HepG2 (cell line): ENCODE measurements around the gene DPP6. TPM values are rescaled to one million over a fixed set of nuclear protein-coding genes. Genes with fewer than 3 reads are reported as not detected.
A peak's percentile ranks its signal among the peaks of the same experiment; 100 is the strongest.

Experiments
- GABPB1 ChIP-seq: IDR thresholded peaks from 2 replicates; pipeline ENCODE4 v1.6.1; 2016; ENCODE audit warnings: mild to moderate bottlenecking, missing genetic modification reagents, moderate library complexity, missing compliant biosample characterization
- STAG1 ChIP-seq: sonication (generic); formaldehyde crosslinking; IDR thresholded peaks from 2 replicates; pipeline ENCODE4 v1.4.0; 2020; ENCODE audit warnings: missing genetic modification reagents
- ZFP82 ChIP-seq: sonication (generic); formaldehyde crosslinking; IDR thresholded peaks from 2 replicates; pipeline ENCODE4 v1.5.1; 2020; ENCODE audit warnings: mild to moderate bottlenecking, missing genetic modification reagents, borderline replicate concordance
- ZIK1 ChIP-seq: sonication (generic); formaldehyde crosslinking; IDR thresholded peaks from 2 replicates; pipeline ENCODE4 v1.5.0; 2020; ENCODE audit warnings: mild to moderate bottlenecking, low read depth, missing genetic modification reagents, borderline replicate concordance
- polyA plus RNA-seq, 8 experiments: library from polyadenylated mRNA; depleted of rRNA in 3 of 8; stranded (reverse) in 7 of 8; unstranded in 1 of 8; fragments of >200 nt; fragmentation: Illumina TruSeq in 4 of 8; extraction: Trizol in 4 of 8; gene quantifications; 2 replicates each; pipeline versions ENCODE4 v1.2.1 to v1.2.3, GENCODE V29; 2011 to 2016; ENCODE audit warnings: low read depth in 4 of 8, missing spikeins in 1 of 8, mixed read lengths in 1 of 8; ENCODE audit not compliant: insufficient read depth in 1 of 8
- total RNA-seq, 5 experiments: library from RNA; depleted of rRNA; stranded (reverse); fragments of >200 nt; fragmentation: Illumina TruSeq; extraction: Trizol; gene quantifications; 2 replicates each; pipeline ENCODE4 v1.2.3, GENCODE V29; 2016; ENCODE audit warnings: low read depth in 1 of 5
- TF ChIP-seq, protein P1 (sequence below): sonication (generic); formaldehyde crosslinking; IDR thresholded peaks from 2 replicates; pipeline ENCODE4 v1.4.0; 2020; ENCODE audit warnings: mild to moderate bottlenecking, missing genetic modification reagents

The DPP6 gene
- total and polyA plus RNA-seq, 2 of the 13 experiments (the other 11 are each of a cell fraction or from before 2014, with no cell fraction given), result not detected

- TF ChIP-seq, protein P1, sequence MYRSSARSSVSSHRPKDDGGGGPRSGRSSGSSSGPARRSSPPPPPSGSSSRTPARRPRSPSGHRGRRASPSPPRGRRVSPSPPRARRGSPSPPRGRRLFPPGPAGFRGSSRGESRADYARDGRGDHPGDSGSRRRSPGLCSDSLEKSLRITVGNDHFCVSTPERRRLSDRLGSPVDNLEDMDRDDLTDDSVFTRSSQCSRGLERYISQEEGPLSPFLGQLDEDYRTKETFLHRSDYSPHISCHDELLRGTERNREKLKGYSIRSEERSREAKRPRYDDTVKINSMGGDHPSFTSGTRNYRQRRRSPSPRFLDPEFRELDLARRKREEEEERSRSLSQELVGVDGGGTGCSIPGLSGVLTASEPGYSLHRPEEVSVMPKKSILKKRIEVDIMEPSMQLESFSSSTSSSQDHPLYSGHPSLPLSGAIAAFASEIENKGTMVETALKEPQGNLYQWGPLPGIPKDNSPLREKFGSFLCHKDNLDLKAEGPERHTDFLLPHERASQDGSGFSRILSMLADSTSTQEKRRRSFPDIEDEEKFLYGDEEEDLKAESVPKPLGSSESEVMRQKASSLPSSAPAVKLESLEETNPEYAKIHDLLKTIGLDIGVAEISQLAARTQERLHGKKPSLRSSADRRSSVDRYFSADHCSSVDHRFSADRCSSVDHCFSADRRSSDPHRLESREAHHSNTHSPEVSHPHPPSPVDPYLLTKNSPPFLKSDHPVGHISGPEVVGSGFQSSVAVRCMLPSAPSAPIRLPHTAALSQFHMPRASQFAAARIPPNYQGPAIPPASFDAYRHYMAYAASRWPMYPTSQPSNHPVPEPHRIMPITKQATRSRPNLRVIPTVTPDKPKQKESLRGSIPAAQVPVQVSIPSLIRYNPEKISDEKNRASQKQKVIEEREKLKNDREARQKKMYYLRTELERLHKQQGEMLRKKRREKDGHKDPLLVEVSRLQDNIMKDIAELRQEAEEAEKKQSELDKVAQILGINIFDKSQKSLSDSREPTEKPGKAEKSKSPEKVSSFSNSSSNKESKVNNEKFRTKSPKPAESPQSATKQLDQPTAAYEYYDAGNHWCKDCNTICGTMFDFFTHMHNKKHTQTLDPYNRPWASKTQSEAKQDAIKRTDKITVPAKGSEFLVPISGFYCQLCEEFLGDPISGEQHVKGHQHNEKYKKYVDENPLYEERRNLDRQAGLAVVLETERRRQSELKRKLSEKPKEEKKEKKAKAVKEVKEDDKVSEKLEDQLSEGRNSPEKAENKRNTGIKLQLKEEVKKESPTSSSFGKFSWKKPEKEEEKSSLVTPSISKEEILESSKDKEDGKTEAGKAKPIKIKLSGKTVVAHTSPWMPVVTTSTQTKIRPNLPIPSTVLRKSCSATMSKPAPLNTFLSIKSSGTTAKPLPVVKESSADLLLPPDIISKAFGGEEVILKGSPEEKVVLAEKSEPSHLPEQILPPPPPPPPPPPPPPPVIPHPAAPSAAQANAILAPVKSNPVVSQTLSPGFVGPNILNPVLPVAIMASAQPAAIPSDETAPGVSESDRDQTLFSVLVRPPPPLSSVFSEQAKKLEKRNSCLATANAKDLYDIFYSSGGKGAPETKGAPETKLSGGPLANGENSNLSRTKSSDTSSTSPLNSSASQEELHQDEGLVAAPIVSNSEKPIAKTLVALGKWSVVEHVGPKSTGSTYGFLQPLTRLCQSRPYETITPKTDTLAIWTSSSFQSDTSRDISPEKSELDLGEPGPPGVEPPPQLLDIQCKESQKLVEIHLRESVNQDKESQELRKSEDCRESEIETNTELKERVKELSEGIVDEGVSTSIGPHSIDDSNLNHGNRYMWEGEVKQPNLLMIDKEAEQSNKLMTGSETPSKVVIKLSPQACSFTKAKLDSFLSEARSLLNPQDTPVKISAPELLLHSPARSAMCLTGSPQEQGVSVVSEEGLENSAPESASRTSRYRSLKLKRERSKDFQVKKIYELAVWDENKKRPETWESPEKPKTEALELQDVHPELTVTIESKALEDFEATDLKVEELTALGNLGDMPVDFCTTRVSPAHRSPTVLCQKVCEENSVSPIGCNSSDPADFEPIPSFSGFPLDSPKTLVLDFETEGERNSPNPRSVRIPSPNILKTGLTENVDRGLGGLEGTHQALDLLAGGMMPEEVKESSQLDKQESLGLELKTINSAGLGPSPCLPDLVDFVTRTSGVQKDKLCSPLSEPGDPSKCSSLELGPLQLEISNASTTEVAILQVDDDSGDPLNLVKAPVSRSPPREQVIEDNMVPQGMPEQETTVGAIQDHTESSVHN (CRISPR knock-in tag), result no peak
- TF ChIP-seq GABPB1 (CRISPR knock-in tag), result peak; percentile 34; the same call in 1 of the 2 replicates
- peak; percentile 16 for TF ChIP-seq STAG1 (CRISPR knock-in tag)
- no peak for TF ChIP-seq ZFP82 (CRISPR knock-in tag)
- no peak for TF ChIP-seq ZIK1 (CRISPR knock-in tag)
Observed at GRCh38 chr7:154794147-154794780, 742.1 kb downstream of the DPP6 start (continued).
